K562 (cell line): ENCODE results near the gene COL15A1. TPM values are rescaled to one million over a fixed set of nuclear protein-coding genes. Genes with fewer than 3 reads are reported as not detected.

Source experiments
- DPF2 ChIP-seq: fragments of 450-650 bp; IDR thresholded peaks from 2 replicates; pipeline ENCODE4 v1.6.1; 2016
- FOXM1 ChIP-seq, 2 experiments: fragments of 450-650 bp in 1 of 2; sonication (generic) in 1 of 2; formaldehyde crosslinking in 1 of 2; IDR thresholded peaks; 2 replicates each; pipeline versions ENCODE4 v1.6.1 to v1.9.0; 2017 to 2022; ENCODE audit warnings: low read depth in 2 of 2, mild to moderate bottlenecking in 2 of 2, missing genetic modification reagents in 1 of 2, moderate library complexity in 1 of 2
- IFI16 ChIP-seq: fragments of 250-450 bp; sonication (Bioruptor Pico); IDR thresholded peaks from 2 replicates; pipeline ENCODE4 v2.1.2; 2022; ENCODE audit warnings: mild to moderate bottlenecking, inconsistent platforms
- KDM5B ChIP-seq: fragments of 200-600 bp; sonication (generic); IDR thresholded peaks from 2 replicates; pipeline ENCODE4 v1.6.1; 2012; ENCODE audit warnings: low read depth, mild to moderate bottlenecking, moderate library complexity, low read length, control low read depth, inconsistent platforms; ENCODE audit not compliant: insufficient replicate concordance
- MAFF ChIP-seq: IDR thresholded peaks from 2 replicates; pipeline ENCODE4 v1.6.1; 2012; ENCODE audit warnings: low read length, improper control_type of control experiment
- MTA2 ChIP-seq: fragments of 450-650 bp; IDR thresholded peaks from 2 replicates; pipeline ENCODE4 v1.6.1; 2016; ENCODE audit warnings: low read depth
- POLR3A ChIP-seq: IDR thresholded peaks from 2 replicates; pipeline ENCODE4 v1.6.1; 2011; ENCODE audit warnings: borderline replicate concordance, mild to moderate bottlenecking, moderate library complexity; ENCODE audit not compliant: insufficient read length, insufficient read depth; ENCODE audit errors: extremely low read depth
- TSC22D4 ChIP-seq: fragments of 450-650 bp; IDR thresholded peaks from 2 replicates; pipeline ENCODE4 v1.6.1; 2016; ENCODE audit warnings: missing genetic modification characterization, missing biosample characterization, control low read depth
- ZBTB49 ChIP-seq: sonication (generic); formaldehyde crosslinking; IDR thresholded peaks from 2 replicates; pipeline ENCODE4 v1.8.0; 2022; ENCODE audit warnings: missing genetic modification reagents, mild to moderate bottlenecking, borderline replicate concordance
- ZNF57 ChIP-seq: fragments of 450-650 bp; formaldehyde crosslinking; IDR thresholded peaks from 2 replicates; pipeline ENCODE4 v1.4.0; 2020; ENCODE audit warnings: mild to moderate bottlenecking, moderate library complexity
- polyA plus RNA-seq, 8 experiments: library from polyadenylated mRNA; depleted of rRNA in 4 of 8; stranded (reverse) in 5 of 8; unstranded in 3 of 8; fragments of >200 nt; fragmentation: Nextera tagmentation in 2 of 8; fragmentation: Illumina TruSeq in 1 of 8; extraction: Ambion mirVana in 2 of 8; extraction: Trizol in 1 of 8; gene quantifications; 2 replicates each; pipeline versions ENCODE4 v1.2.1 to v1.2.3, GENCODE V29; 2011 to 2014; ENCODE audit warnings: inconsistent platforms in 1 of 8, missing spikeins in 1 of 8
- total RNA-seq, 7 experiments: library from RNA; depleted of rRNA in 6 of 7; stranded (reverse); fragments of >200 nt in 6 of 7; fragmentation: Illumina TruSeq in 2 of 7; extraction: Trizol in 2 of 7; gene quantifications; 2 replicates each; pipeline versions ENCODE4 v1.2.1 to v1.2.3, GENCODE V29; 2011 to 2021; ENCODE audit warnings: low replicate concordance in 1 of 7
- TF ChIP-seq, protein P1 (sequence below): fragments of 450-650 bp; formaldehyde crosslinking; IDR thresholded peaks from 2 replicates; pipeline ENCODE4 v1.4.0; 2020; ENCODE audit warnings: mild to moderate bottlenecking, moderate library complexity
- TF ChIP-seq, protein P2 (sequence below), 3 experiments: fragments of 200-800 bp in 1 of 3; sonication (Bioruptor generic) in 1 of 3; sonication (generic) in 1 of 3; formaldehyde crosslinking in 1 of 3; IDR thresholded peaks; 2 replicates each; pipeline versions ENCODE4 v1.6.1 to v1.8.0; 2016 to 2022; ENCODE audit warnings: mild to moderate bottlenecking in 2 of 3, missing compliant biosample characterization in 2 of 3, missing genetic modification characterization in 2 of 3, missing genetic modification reagents in 1 of 3
- TF ChIP-seq, protein P3 (sequence below): fragments of 450-650 bp; IDR thresholded peaks from 2 replicates; pipeline ENCODE4 v1.6.1; 2016; ENCODE audit warnings: antibody characterized with exemption
- TF ChIP-seq, protein P4 (sequence below), 2 experiments: fragments of 450-650 bp; IDR thresholded peaks; 2 replicates each; pipeline ENCODE4 v1.6.1; 2018; ENCODE audit warnings: mild to moderate bottlenecking in 2 of 2, low read depth in 1 of 2; ENCODE audit not compliant: partially characterized antibody in 2 of 2

The COL15A1 gene
- total and polyA plus RNA-seq, 9 of the 15 experiments (the other 6 are each of a cell fraction or from before 2014, with no cell fraction given), result 0.46 to 5.1 (median 2.6) TPM

DNA sequence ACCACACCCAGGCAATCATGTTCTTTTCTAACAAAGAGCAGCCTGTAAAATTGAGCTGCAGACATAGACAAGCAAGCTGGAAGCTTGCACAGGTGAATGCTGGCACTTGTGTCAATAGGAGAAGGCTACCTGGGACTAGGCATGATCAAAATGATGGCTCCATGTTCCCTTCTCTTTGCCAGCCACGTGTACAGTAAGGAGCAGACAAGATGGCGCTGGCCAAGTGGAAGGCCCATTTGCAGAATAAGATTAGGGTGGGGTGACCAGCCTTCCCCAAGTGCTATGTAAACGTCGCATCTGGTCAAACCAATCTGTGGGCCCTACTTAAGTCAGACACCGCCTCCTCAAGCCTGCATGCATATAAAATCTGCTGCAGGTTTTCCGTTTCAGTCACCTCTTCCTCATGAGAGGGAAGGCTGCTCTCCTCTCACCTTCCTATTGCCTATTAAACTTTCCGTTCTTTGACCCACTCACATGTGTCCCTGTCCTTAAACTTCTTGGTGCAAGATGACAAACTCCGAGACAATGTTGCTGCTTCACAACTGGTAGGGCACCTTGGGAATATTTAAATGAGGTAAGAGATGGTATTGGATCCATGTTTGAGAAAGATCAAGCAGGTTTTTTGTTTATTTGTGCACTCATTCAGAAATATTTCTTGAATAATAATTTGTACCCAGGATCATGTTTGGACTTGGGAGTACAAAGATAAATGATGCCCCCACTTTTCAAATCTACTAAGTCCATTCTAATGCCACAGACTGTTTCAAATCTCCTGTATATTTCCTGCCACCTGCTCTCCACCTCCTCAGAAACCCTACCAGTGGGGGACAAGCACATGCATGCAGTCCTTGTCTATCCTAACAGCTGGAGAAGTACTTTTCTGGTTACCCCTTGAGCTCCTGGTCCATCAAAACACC is 130.5 kb downstream of the COL15A1 start (continued):
- TF ChIP-seq, protein P1, sequence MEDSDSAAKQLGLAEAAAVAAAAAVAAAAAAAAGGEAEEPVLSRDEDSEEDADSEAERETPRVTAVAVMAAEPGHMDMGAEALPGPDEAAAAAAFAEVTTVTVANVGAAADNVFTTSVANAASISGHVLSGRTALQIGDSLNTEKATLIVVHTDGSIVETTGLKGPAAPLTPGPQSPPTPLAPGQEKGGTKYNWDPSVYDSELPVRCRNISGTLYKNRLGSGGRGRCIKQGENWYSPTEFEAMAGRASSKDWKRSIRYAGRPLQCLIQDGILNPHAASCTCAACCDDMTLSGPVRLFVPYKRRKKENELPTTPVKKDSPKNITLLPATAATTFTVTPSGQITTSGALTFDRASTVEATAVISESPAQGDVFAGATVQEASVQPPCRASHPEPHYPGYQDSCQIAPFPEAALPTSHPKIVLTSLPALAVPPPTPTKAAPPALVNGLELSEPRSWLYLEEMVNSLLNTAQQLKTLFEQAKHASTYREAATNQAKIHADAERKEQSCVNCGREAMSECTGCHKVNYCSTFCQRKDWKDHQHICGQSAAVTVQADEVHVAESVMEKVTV (CRISPR knock-in tag), result peak; percentile 25; the same call in 1 of the 2 replicates
- peak; percentile 72 for TF ChIP-seq IFI16
- TF ChIP-seq TSC22D4, result no peak
- peak; percentile 100 for TF ChIP-seq KDM5B
- TF ChIP-seq, protein P2, sequence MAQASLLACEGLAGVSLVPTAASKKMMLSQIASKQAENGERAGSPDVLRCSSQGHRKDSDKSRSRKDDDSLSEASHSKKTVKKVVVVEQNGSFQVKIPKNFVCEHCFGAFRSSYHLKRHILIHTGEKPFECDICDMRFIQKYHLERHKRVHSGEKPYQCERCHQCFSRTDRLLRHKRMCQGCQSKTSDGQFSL (CRISPR knock-in tag; IDR thresholded peaks at IDR 0.05), result no peak
- TF ChIP-seq, protein P2 (tag; IDR thresholded peaks at IDR 0.05), result peak in 1 of 2 experiments; percentile 89; a peak in 2 of 4 replicates
- TF ChIP-seq FOXM1 (IDR thresholded peaks at IDR 0.05; ENCODE audit: low read depth), result no peak
- TF ChIP-seq FOXM1 (CRISPR knock-in tag; IDR thresholded peaks at IDR 0.05; ENCODE audit: low read depth), result no peak
- TF ChIP-seq ZBTB49 (CRISPR knock-in tag), result no peak
- TF ChIP-seq MTA2, result no peak
- TF ChIP-seq, protein P3, sequence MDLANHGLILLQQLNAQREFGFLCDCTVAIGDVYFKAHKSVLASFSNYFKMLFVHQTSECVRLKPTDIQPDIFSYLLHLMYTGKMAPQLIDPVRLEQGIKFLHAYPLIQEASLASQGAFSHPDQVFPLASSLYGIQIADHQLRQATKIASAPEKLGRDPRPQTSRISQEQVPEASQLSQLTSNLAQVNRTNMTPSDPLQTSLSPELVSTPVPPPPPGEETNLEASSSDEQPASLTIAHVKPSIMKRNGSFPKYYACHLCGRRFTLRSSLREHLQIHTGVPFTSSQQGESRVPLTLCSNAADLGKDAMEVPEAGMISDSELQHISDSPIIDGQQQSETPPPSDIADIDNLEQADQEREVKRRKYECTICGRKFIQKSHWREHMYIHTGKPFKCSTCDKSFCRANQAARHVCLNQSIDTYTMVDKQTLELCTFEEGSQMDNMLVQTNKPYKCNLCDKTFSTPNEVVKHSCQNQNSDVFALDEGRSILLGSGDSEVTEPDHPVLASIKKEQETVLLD, result no peak
- no peak for TF ChIP-seq ZNF57 (CRISPR knock-in tag)
- TF ChIP-seq DPF2, result 0 out of 2 replicates have a peak, but pooled peaks have one; percentile 16
- TF ChIP-seq MAFF, result no peak
- no peak for TF ChIP-seq POLR3A
- TF ChIP-seq, protein P4, sequence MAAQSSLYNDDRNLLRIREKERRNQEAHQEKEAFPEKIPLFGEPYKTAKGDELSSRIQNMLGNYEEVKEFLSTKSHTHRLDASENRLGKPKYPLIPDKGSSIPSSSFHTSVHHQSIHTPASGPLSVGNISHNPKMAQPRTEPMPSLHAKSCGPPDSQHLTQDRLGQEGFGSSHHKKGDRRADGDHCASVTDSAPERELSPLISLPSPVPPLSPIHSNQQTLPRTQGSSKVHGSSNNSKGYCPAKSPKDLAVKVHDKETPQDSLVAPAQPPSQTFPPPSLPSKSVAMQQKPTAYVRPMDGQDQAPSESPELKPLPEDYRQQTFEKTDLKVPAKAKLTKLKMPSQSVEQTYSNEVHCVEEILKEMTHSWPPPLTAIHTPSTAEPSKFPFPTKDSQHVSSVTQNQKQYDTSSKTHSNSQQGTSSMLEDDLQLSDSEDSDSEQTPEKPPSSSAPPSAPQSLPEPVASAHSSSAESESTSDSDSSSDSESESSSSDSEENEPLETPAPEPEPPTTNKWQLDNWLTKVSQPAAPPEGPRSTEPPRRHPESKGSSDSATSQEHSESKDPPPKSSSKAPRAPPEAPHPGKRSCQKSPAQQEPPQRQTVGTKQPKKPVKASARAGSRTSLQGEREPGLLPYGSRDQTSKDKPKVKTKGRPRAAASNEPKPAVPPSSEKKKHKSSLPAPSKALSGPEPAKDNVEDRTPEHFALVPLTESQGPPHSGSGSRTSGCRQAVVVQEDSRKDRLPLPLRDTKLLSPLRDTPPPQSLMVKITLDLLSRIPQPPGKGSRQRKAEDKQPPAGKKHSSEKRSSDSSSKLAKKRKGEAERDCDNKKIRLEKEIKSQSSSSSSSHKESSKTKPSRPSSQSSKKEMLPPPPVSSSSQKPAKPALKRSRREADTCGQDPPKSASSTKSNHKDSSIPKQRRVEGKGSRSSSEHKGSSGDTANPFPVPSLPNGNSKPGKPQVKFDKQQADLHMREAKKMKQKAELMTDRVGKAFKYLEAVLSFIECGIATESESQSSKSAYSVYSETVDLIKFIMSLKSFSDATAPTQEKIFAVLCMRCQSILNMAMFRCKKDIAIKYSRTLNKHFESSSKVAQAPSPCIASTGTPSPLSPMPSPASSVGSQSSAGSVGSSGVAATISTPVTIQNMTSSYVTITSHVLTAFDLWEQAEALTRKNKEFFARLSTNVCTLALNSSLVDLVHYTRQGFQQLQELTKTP (IDR thresholded peaks at IDR 0.05; ENCODE audit: low read depth in 1 of 2, partially characterized antibody in 2 of 2), result peak; percentile 32 to 88
